Measurements from ENCODE around the gene PPP1R15A.

- TF ChIP-seq CTCF (IDR thresholded peaks at IDR 0.05 in 4 of 5, conservative IDR thresholded peaks at IDR 0.05 in 1 of 5) (no peak), POLR2A (IDR thresholded peaks at IDR 0.05) (peak in 1 of 2 donors; percentile 26)
Observed at GRCh38 chr19:48837051-48837524, 35.1 kb upstream of the PPP1R15A start.

Data from gastrocnemius medialis (tissue), 4 donors.